K562 (cell line): ENCODE measurements around the gene ESPL1. TPM values are rescaled to one million over a fixed set of nuclear protein-coding genes. Genes with fewer than 3 reads are reported as not detected.
A peak's percentile ranks its signal among the peaks of the same experiment; 100 is the strongest.

Experiments
- CBFB ChIP-seq: sonication (generic); formaldehyde crosslinking; IDR thresholded peaks from 2 replicates; pipeline ENCODE4 v1.4.0; 2020; ENCODE audit warnings: mild to moderate bottlenecking, missing genetic modification reagents
- CC2D1A ChIP-seq: fragments of 450-650 bp; IDR thresholded peaks from 2 replicates; pipeline ENCODE4 v1.6.1; 2017; ENCODE audit warnings: mild to moderate bottlenecking
- CCNT2 ChIP-seq: IDR thresholded peaks from 2 replicates; pipeline ENCODE4 v1.6.1; 2011; ENCODE audit warnings: borderline replicate concordance, low read depth, mild to moderate bottlenecking, moderate library complexity, mixed read lengths, low read length; ENCODE audit not compliant: insufficient read length; ENCODE audit errors: extremely low read depth
- CREB3L1 ChIP-seq: fragments of 450-650 bp; IDR thresholded peaks from 2 replicates; pipeline ENCODE4 v1.6.1; 2014; ENCODE audit warnings: low read depth, mild to moderate bottlenecking, moderate library complexity, borderline replicate concordance
- CREM ChIP-seq: IDR thresholded peaks from 2 replicates; pipeline ENCODE4 v1.6.1; 2014; ENCODE audit warnings: antibody characterized with exemption, low read depth
- EP300 ChIP-seq: IDR thresholded peaks from 2 replicates; pipeline ENCODE4 v1.6.1; 2012; ENCODE audit warnings: low read length, improper control_type of control experiment
- FOXA3 ChIP-seq, 2 experiments: fragments of 450-650 bp in 1 of 2; sonication (generic) in 1 of 2; formaldehyde crosslinking; IDR thresholded peaks in 1 of 2; conservative IDR thresholded peaks in 1 of 2; 2 replicates each; pipeline versions ENCODE4 v1.4.0 to v1.8.0; 2020 to 2022; ENCODE audit warnings: mild to moderate bottlenecking in 2 of 2, missing genetic modification reagents in 1 of 2
- FOXP4 ChIP-seq: sonication (generic); formaldehyde crosslinking; IDR thresholded peaks from 2 replicates; pipeline ENCODE4 v1.8.0; 2022; ENCODE audit warnings: mild to moderate bottlenecking, missing genetic modification reagents, borderline replicate concordance
- HNRNPL ChIP-seq: fragments of 200-400 bp; formaldehyde crosslinking; IDR thresholded peaks from 2 replicates; pipeline ENCODE4 v1.6.1; 2017; ENCODE audit warnings: low read depth, mild to moderate bottlenecking, low read length
- JUN ChIP-seq, 2 experiments: sonication (generic) in 1 of 2; formaldehyde crosslinking in 1 of 2; IDR thresholded peaks; 2 replicates each; pipeline versions ENCODE4 v1.6.1 to v1.8.0; 2012 to 2022; ENCODE audit warnings: borderline replicate concordance in 2 of 2, mild to moderate bottlenecking in 2 of 2, improper control_type of control experiment in 1 of 2, low read depth in 1 of 2, low read length in 1 of 2, missing genetic modification reagents in 1 of 2
- MEIS2 ChIP-seq: fragments of 450-650 bp; IDR thresholded peaks from 2 replicates; pipeline ENCODE4 v1.6.1; 2014; ENCODE audit warnings: mild to moderate bottlenecking; ENCODE audit not compliant: partially characterized antibody
- NEUROD1 ChIP-seq: fragments of 150-350 bp; IDR thresholded peaks from 2 replicates; pipeline ENCODE4 v1.6.1; 2014; ENCODE audit warnings: borderline replicate concordance, low read length, low read depth; ENCODE audit not compliant: partially characterized antibody
- NFRKB ChIP-seq: fragments of 450-650 bp; IDR thresholded peaks from 2 replicates; pipeline ENCODE4 v1.6.1; 2016; ENCODE audit warnings: low read depth
- NR2C1 ChIP-seq, 2 experiments: fragments of 450-650 bp; IDR thresholded peaks; 2 replicates each; pipeline ENCODE4 v1.6.1; 2017; ENCODE audit warnings: mild to moderate bottlenecking in 2 of 2, antibody characterized with exemption in 1 of 2, inconsistent platforms in 1 of 2, missing compliant biosample characterization in 1 of 2, missing genetic modification characterization in 1 of 2
- PHF8 ChIP-seq: fragments of 200-600 bp; sonication (generic); IDR thresholded peaks from 2 replicates; pipeline ENCODE4 v1.6.1; 2012; ENCODE audit warnings: mixed run types, mild to moderate bottlenecking, inconsistent platforms, low read length, moderate library complexity, borderline replicate concordance
- RFX7 ChIP-seq: fragments of 250-450 bp; sonication (Bioruptor Pico); IDR thresholded peaks from 2 replicates; pipeline ENCODE4 v1.5.1; 2021; ENCODE audit warnings: mild to moderate bottlenecking
- SMARCA4 ChIP-seq: fragments of 450-650 bp; IDR thresholded peaks from 2 replicates; pipeline ENCODE4 v1.6.1; 2016
- TCF3 ChIP-seq: sonication (generic); formaldehyde crosslinking; IDR thresholded peaks from 2 replicates; pipeline ENCODE4 v1.4.0; 2020; ENCODE audit warnings: mild to moderate bottlenecking, missing genetic modification reagents
- TEAD4 ChIP-seq, 2 experiments: sonication (generic) in 1 of 2; formaldehyde crosslinking in 1 of 2; IDR thresholded peaks; 2 replicates each; pipeline versions ENCODE4 v1.6.1 to v1.8.0; 2012 to 2022; ENCODE audit warnings: borderline replicate concordance in 1 of 2, inconsistent platforms in 1 of 2, low read length in 1 of 2, mild to moderate bottlenecking in 1 of 2, missing genetic modification reagents in 1 of 2
- ZBTB7A ChIP-seq: IDR thresholded peaks from 2 replicates; pipeline ENCODE4 v1.6.1; 2011; ENCODE audit warnings: low read depth, mild to moderate bottlenecking, low read length, moderate library complexity, borderline replicate concordance; ENCODE audit not compliant: control insufficient read depth
- ZNF121 ChIP-seq: sonication (generic); formaldehyde crosslinking; conservative IDR thresholded peaks from 2 replicates; pipeline ENCODE4 v1.8.0; 2022; ENCODE audit warnings: missing genetic modification reagents
- ZNF347 ChIP-seq: fragments of 450-650 bp; formaldehyde crosslinking; IDR thresholded peaks from 2 replicates; pipeline ENCODE4 v1.4.0; 2020; ENCODE audit warnings: low read depth, mild to moderate bottlenecking, moderate library complexity
- polyA plus RNA-seq, 8 experiments: library from polyadenylated mRNA; depleted of rRNA in 4 of 8; stranded (reverse) in 5 of 8; unstranded in 3 of 8; fragments of >200 nt; fragmentation: Nextera tagmentation in 2 of 8; fragmentation: Illumina TruSeq in 1 of 8; extraction: Ambion mirVana in 2 of 8; extraction: Trizol in 1 of 8; gene quantifications; 2 replicates each; pipeline versions ENCODE4 v1.2.1 to v1.2.3, GENCODE V29; 2011 to 2014; ENCODE audit warnings: inconsistent platforms in 1 of 8, missing spikeins in 1 of 8
- total RNA-seq, 7 experiments: library from RNA; depleted of rRNA in 6 of 7; stranded (reverse); fragments of >200 nt in 6 of 7; fragmentation: Illumina TruSeq in 2 of 7; extraction: Trizol in 2 of 7; gene quantifications; 2 replicates each; pipeline versions ENCODE4 v1.2.1 to v1.2.3, GENCODE V29; 2011 to 2021; ENCODE audit warnings: low replicate concordance in 1 of 7
- TF ChIP-seq, protein P1 (sequence below): fragments of 250-450 bp; sonication (Bioruptor Pico); IDR thresholded peaks from 2 replicates; pipeline ENCODE4 v1.8.0; 2021; ENCODE audit warnings: borderline replicate concordance, mild to moderate bottlenecking, moderate library complexity; ENCODE audit not compliant: poor library complexity, severe bottlenecking

ESPL1 gene
- total and polyA plus RNA-seq, 9 of the 15 experiments (the other 6 are each of a cell fraction or from before 2014, with no cell fraction given) = 1.2 to 55.0 (median 18.7) TPM

DNA sequence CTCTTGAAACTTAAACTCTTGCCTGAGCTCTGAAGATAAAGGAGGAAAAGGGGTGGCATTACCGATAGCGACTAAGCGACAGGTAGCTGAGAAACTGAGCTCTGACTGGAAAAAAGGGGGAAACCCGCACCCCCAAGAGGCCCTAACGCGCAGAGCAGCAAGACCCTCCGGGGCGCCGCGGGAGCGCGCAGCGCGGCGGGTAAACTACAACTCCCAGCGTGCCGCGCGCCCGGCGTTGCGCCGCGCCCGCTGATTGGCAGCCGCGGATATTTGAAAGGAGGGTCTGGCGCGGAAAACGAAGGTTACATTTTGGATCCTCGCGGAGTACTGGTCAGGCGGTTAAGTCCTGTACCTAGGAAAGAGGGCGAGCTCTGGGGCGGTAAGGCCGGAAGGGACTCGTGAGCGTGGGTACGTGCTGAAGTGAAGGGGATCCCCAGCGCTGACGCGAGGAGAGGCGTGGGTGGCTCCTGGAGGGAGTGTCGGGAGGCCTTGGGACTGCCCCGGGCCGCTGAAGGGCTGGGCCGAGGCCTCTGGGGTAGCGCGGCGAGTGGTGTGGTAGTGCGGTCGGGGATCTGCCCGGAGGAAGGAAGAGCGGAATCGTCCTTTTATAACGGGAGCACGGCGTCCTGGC is at the start of gene ESPL1 (continued):
- TF ChIP-seq CCNT2 = peak; percentile 65
- TF ChIP-seq NR2C1 (IDR thresholded peaks at IDR 0.05) = no peak
- peak; percentile 56 for TF ChIP-seq NR2C1 (tag; IDR thresholded peaks at IDR 0.05)
- TF ChIP-seq CREB3L1 = peak; percentile 81
- peak; percentile 90 for TF ChIP-seq CREM
- 0 out of 2 replicates have a peak, but pooled peaks have one; percentile 57 for TF ChIP-seq CC2D1A
- 0 out of 2 replicates have a peak, but pooled peaks have one; percentile 9 for TF ChIP-seq EP300
- TF ChIP-seq, protein P1, sequence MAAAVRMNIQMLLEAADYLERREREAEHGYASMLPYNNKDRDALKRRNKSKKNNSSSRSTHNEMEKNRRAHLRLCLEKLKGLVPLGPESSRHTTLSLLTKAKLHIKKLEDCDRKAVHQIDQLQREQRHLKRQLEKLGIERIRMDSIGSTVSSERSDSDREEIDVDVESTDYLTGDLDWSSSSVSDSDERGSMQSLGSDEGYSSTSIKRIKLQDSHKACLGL (CRISPR knock-in tag) = peak; percentile 27
- peak; percentile 35; the same call in 1 of the 2 replicates for TF ChIP-seq TEAD4 (IDR thresholded peaks at IDR 0.05; ENCODE audit: low read length)
- TF ChIP-seq TEAD4 (CRISPR knock-in tag; IDR thresholded peaks at IDR 0.05; ENCODE audit: borderline replicate concordance) = no peak
- TF ChIP-seq FOXP4 (CRISPR knock-in tag) = no peak
- peak; percentile 62 for TF ChIP-seq SMARCA4
- TF ChIP-seq CBFB = 0 out of 2 replicates have a peak, but pooled peaks have one; percentile 14
- TF ChIP-seq JUN (IDR thresholded peaks at IDR 0.05; ENCODE audit: borderline replicate concordance, low read depth, low read length) = no peak
- peak; percentile 50; the same call in 1 of the 2 replicates for TF ChIP-seq JUN (CRISPR knock-in tag; IDR thresholded peaks at IDR 0.05; ENCODE audit: borderline replicate concordance)
- peak; percentile 99 for TF ChIP-seq ZBTB7A
- peak; percentile 56 for TF ChIP-seq MEIS2
- TF ChIP-seq RFX7 = no peak
- 0 out of 4 replicates have a peak, but pooled peaks of 1 of the 2 experiments have one; percentile 38 for TF ChIP-seq FOXA3 (CRISPR knock-in tag; conservative IDR thresholded peaks at IDR 0.05 in 1 of 2, IDR thresholded peaks at IDR 0.05 in 1 of 2)
- 0 out of 2 replicates have a peak, but pooled peaks have one; percentile 25 for TF ChIP-seq NFRKB
- no peak for TF ChIP-seq NEUROD1
- no peak for TF ChIP-seq ZNF347 (CRISPR knock-in tag)
- TF ChIP-seq ZNF121 = peak; percentile 94
- TF ChIP-seq TCF3 (CRISPR knock-in tag) = peak; percentile 77
- no peak for TF ChIP-seq HNRNPL
- peak; percentile 67; the same call in 1 of the 2 replicates for TF ChIP-seq PHF8
